ENCODE measurements around the gene STBD1.
"Not testable (repeated sequence)": the region's sequence is repeated elsewhere in the genome, so short reads cannot be mapped to it uniquely, and the experiment has no call there.

Gene STBD1

GRCh38 chr4:76287811-76288210 is 18.7 kb upstream of the STBD1 start:
- not testable (repeated sequence) for DNase-seq

GRCh38 chr4:76292730-76293129 is 13.8 kb upstream of the STBD1 start:
- no peak for DNase-seq

- DNase-seq, result peak; percentile 73
These were observed 12.8 kb upstream of the STBD1 start for GRCh38 chr4:76293772-76294171.

DNA sequence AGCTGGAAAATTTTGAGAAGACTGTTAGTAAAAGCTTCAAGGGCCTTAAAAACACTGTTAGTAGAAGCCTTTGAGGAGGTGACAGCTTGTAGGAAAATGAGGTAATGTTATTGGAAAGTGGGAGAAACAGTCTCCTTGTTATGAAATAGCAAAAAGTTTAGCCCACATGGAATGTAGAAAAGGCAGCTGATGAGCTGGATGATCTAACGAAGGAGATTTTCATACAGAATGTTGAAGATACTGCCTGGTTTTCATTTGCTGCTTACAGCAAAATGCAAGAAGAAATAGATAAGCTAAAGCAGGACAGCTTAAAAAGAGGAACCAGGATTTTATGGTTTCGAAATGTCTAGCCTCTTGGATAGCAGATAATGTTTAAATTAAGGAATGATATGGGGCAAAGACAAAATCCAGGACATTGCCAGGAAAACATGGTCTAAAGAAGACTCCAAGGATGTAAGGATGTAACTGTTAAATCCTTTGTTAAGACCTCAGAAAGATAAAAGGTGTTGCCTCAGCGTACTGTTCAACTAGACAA is 10.2 kb upstream of the STBD1 start:
- DNase-seq, result no peak

DNA sequence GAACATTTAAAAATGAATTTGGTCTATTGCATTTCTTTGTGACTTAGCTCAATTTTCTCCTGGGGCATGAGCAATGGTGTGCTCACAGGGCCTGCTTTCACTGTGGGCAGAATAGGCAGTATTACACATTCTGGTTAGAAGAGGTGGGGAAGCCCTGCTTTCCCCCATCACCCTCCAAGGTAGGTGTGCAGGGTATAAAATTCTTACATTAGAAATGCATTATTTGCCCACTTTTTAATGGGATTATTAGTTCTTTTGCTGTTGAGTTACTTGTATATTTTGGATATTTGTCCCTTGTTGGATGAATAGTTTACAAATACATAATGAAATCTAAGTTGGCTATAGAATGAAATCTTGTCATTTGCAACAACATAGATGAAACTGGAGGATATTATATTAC is 8.3 kb upstream of the STBD1 start:
- DNase-seq, result no peak

DNA sequence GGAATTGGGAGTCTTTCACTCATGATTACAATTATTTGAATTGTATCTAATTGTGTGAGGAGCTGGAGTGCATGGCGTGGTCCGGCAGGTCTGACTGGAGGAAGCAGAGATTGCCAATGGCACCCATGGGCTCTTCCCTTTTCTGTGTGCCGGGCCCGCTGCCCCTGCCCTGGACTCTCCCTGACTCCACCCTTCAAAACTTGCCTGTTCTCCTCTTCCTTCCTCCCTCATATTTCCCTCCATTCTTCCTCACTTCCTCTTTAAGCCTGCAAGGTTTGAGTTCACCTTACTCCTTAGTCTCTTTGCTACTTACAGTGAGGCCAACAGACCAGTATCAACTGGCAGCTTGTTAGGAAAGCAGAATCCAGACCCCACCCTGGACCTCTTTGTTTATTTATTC is 6.5 kb upstream of the STBD1 start:
- no peak for DNase-seq

DNA sequence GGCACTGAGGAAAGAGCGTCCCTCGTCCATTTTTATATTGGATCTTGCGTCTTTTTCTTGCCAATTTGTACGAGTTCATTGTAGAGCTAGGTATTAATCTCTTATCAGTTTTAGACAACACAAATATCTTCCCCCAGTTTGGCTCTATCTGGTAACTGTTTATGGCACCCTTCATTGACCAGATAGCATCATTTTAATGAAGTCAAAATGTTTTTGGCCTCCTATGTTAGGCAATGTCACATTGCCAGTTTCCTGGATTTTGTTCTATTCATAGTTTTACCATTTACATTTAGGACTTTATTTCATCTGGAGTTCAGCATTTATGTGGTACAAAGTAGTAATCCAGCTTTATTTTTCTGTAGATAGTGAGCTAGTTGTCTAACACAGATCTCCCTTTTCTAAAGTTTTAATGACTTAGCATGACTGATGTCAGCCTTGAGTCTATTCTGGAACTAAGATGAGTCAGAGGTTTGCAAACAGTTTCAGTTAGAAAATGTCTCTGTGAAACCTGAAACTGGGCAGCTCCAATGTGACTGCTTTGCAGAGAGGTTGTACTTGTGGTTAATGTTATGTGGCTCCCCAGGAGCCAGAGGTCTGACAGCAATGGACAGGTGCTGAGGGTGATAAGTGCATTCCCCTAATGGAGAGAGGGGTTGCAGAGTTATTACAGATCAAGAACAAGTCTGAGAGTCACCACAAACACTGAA is 5.3 kb upstream of the STBD1 start:
- peak; percentile 87 for DNase-seq

GRCh38 chr4:76301775-76302162 is 4.8 kb upstream of the STBD1 start:
- DNase-seq, result no peak

GRCh38 chr4:76302826-76303438 is 3.6 kb upstream of the STBD1 start:
- no peak for DNase-seq

- DNase-seq, result no peak
These were observed 1.4 kb upstream of the STBD1 start for GRCh38 chr4:76305033-76305687.

DNA sequence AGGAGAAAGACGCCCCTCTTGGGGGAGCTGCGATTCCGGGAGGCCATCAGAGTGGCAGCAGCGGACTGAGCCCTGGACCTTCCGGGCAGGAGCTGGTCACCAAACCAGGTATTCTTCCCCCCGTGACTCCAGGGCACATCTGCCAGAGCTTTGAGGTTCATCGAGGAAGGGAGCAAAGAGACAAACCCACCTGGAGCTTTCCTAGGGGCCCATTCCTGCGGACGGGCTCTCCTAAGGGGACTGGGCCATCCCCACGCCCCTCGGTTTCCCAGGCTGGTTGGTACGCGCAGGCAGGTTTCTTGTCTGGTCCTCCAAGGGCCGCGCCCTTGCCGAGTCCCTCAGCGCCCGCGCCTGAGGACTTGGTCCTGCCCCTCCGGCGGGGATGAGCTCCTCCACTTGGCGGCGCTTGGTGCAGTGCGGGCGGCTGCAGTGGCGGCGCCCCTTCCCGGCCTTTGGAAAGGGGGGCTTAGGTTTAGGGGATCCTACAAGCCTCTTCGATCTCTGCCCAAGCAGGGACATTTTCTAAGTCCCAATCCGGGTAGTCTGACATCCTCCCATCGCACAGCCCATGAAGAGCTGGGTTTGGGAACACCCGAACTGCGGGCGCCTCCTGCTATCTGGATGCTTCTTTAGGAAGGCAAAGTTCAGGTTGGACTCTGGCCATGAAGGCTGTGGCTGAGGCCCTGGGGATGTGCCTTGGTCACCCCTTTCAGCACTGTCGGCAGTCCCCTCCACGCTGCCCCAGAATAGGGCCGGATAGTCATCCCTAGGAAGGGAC is 538 bp downstream of the STBD1 start:
- DNase-seq, result peak; percentile 63

DNA sequence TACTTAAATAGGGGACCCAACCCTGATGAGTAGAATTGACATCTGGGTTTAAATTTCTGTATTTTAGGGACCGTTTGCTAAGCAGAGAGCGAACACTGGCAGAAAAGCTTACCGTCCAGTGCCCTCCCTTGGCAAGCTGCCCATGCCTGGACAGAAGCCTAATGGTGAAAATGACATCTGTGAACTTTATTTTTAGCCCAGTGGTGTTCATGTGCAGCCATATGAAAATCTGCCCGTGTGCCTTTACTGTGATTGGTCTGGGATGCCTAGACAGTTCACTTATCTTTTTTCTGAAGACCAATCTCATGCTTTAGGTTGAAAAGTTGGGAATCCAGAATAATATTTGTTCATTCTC is 1.1 kb downstream of the STBD1 start:
- DNase-seq, result no peak

DNA sequence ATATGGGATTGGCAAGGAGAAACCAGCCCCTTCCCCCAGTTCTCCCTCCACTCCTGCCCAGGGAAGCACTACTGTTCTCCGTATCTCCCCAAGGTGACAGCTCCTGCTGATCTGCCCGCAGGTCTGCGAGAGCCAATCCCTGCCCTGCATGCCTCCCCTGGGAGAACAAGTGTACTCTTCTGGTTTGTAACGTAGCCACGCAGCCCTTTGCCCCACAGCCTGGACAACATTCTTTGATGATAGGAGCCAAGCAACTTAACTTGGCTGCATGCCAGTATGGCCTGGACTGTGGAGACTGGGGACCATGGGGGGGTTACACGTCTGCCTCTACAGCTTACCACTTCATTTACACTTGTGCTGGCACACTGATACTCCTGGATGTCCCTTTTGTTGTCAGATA is 2.0 kb downstream of the STBD1 start:
- DNase-seq, result no peak

- DNase-seq, result no peak
These were observed 3.5 kb downstream of the STBD1 start for GRCh38 chr4:76309939-76310550.

- no peak for DNase-seq
These were observed 4.2 kb downstream of the STBD1 start for GRCh38 chr4:76310683-76311082.

DNA sequence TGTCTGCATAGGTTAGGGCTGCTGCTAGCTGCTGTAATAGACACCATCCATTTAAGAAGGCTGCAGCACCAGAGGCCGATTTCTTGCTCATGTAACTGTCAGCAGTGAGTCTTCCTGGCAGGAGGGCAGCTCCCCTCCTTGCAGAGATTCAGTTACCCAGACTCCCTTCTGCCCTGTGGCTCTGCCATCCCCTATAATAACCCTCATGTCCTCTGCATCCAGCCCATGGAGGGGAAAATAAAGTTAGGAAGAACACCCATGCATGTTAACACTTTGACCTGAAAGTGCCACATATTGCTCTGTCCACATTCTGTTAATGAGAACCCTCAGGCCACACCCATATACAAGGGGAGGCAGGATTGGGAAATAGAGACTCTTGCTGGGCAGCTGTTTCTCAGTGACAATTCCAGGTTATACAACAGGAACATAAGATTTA is 5.4 kb downstream of the STBD1 start:
- DNase-seq, result no peak

GRCh38 chr4:76312457-76312856 is 5.9 kb downstream of the STBD1 start:
- DNase-seq, result no peak

DNA sequence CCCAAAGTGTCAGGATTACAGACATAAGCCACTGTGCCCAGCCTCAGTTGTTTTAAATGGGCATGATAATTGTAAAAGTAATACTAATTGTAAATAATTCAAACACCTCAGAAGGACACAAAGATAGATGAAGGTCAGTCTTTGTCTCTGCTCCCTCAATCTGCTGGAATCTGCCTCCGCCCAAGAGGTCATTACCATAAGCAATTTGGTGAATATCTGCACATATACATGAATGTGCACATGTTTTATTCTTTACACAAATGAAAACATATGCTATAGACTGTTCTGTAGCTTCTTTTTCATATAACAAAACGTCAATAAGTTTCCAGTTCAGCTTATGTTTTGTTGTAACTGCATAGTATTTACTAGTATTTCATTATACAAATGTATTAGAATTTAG is 7.0 kb downstream of the STBD1 start:
- no peak for DNase-seq

- no peak for DNase-seq
These were observed 8.9 kb downstream of the STBD1 start for GRCh38 chr4:76315267-76315918.

DNA sequence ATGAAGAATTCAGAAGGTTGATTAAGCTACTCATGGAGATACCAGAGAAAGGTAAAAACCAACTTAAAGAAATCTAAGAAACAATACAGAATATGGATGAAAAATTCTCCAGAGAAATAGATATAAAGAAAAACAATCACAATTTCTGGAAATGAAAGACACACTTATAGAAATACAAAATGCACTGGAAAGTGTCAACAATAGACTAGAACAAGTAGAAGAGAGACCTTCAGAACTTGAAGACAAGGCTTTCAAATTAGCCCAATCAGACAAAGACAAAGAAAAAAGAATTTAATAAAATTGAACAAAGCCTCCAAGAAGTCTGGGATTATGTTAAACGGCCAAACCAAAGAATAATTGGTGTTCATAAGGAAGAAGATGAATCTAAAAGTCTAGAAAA is 9.6 kb downstream of the STBD1 start:
- DNase-seq, result no peak

- DNase-seq, result no peak
These were observed 15.7 kb downstream of the STBD1 start for GRCh38 chr4:76322236-76322635.

DNA sequence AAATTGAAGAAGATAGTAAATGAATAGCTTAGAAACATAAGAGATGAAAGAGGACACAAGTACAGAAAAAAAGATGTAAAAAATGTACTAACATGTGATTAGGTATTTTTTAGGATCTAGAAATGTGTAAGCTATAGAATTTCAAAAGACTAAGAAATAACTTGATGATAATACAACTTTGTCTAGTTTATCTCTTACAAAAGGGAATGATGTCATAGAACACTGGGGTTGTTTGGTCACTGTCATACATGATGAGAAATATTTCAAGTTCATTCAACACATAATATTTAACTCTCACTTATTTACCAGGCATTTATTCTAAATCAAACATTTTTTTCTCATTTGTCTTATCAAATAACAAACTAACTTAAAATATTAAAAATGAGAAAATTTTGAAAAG is 18.5 kb downstream of the STBD1 start:
- no peak for DNase-seq

Data from hematopoietic multipotent progenitor cell treated with erythropoietin and hydrocortisone succinate and interleukin-3 and kit ligand, for 8 days (in vitro differentiated cells).